Type B pancreatic cell (in vitro differentiated cells): ENCODE measurements around the gene OTOG. TPM values are rescaled to one million over a fixed set of nuclear protein-coding genes. Genes with fewer than 3 reads are reported as not detected.

ENCODE experiments used
- DNase-seq: peaks from one replicate; pipeline ENCODE4 v3.0.0; 2021; ENCODE audit warnings: mixed read lengths; ENCODE audit not compliant: unreplicated experiment; ENCODE audit errors: extremely low spot score
- H3K27ac Mint-ChIP-seq: 2 replicates; pipeline ENCODE4 v1.8.0; 2021; ENCODE audit warnings: mild to moderate bottlenecking, mixed read lengths
- H3K27me3 Mint-ChIP-seq: 2 replicates; pipeline ENCODE4 v1.8.0; 2021; ENCODE audit warnings: mixed read lengths
- H3K36me3 Mint-ChIP-seq: 2 replicates; pipeline ENCODE4 v1.8.0; 2021; ENCODE audit warnings: mixed read lengths
- H3K4me1 Mint-ChIP-seq: one replicate; pipeline ENCODE4 v1.8.0; 2021; ENCODE audit warnings: mixed read lengths; ENCODE audit not compliant: unreplicated experiment
- H3K4me3 Mint-ChIP-seq: 2 replicates; pipeline ENCODE4 v1.8.0; 2021; ENCODE audit warnings: mild to moderate bottlenecking, mixed read lengths
- H3K9me3 Mint-ChIP-seq: 2 replicates; pipeline ENCODE4 v1.8.0; 2021; ENCODE audit warnings: mixed read lengths
- CTCF ChIP-seq: fragments of 200-600 bp; sonication (generic); conservative IDR thresholded peaks from 2 replicates; pipeline ENCODE4 v1.5.0; 2021; ENCODE audit warnings: antibody characterized with exemption, mild to moderate bottlenecking
- total RNA-seq: library from RNA; stranded (reverse); gene quantifications from 2 replicates; pipeline ENCODE4 v1.2.1, GENCODE V29; 2021; ENCODE audit warnings: low replicate concordance

OTOG gene
- total RNA-seq, 1 donor from 2014 or later, result 1.5 TPM

GRCh38 chr11:17603056-17603825 lies 56.2 kb downstream of the OTOG start:
- no peak for TF ChIP-seq CTCF
- Mint-ChIP-seq H3K4me3 (no peak overlapping the region), H3K9me3 (no peaks in the 10 kb centered on the region), H3K27ac (no peak overlapping the region), H3K27me3 (peaks cover 32% of the 10 kb centered on the region), H3K36me3 (no peaks in the 10 kb centered on the region), H3K4me1 (peaks cover 5% of the 10 kb centered on the region)
- DNase-seq, result peak; percentile 34

- H3K4me3 Mint-ChIP-seq, result no peak overlapping the region
- no peaks in the 10 kb centered on the region for H3K36me3 Mint-ChIP-seq
- no peak for TF ChIP-seq CTCF
Measured at GRCh38 chr11:17604201-17604914, 57.3 kb downstream of the OTOG start.

GRCh38 chr11:17604915-17605233 lies 57.8 kb downstream of the OTOG start:
- H3K9me3 Mint-ChIP-seq, result no peaks in the 10 kb centered on the region
- no peak overlapping the region for H3K27ac Mint-ChIP-seq
- peaks cover 5% of the 10 kb centered on the region for H3K4me1 Mint-ChIP-seq
- H3K4me3 Mint-ChIP-seq, result no peak overlapping the region
- H3K27me3 Mint-ChIP-seq, result peaks cover 33% of the 10 kb centered on the region
- no peak for TF ChIP-seq CTCF
- DNase-seq, result no peak
- H3K36me3 Mint-ChIP-seq, result no peaks in the 10 kb centered on the region

More at GRCh38 chr11:17604201-17604914, 57.3 kb downstream of the OTOG start:
- peak; percentile 47 for DNase-seq
- no peak overlapping the region for H3K27ac Mint-ChIP-seq
- H3K9me3 Mint-ChIP-seq, result no peaks in the 10 kb centered on the region
- H3K27me3 Mint-ChIP-seq, result peaks cover 34% of the 10 kb centered on the region
- peaks cover 5% of the 10 kb centered on the region for H3K4me1 Mint-ChIP-seq

GRCh38 chr11:17605651-17606122 lies 58.6 kb downstream of the OTOG start:
- H3K4me1 Mint-ChIP-seq, result peaks cover 5% of the 10 kb centered on the region
- H3K4me3 Mint-ChIP-seq, result no peak overlapping the region
- peaks cover 33% of the 10 kb centered on the region for H3K27me3 Mint-ChIP-seq
- TF ChIP-seq CTCF, result no peak
- DNase-seq, result peak; percentile 60
- H3K9me3 Mint-ChIP-seq, result no peaks in the 10 kb centered on the region
- no peak overlapping the region for H3K27ac Mint-ChIP-seq
- H3K36me3 Mint-ChIP-seq, result no peaks in the 10 kb centered on the region

GRCh38 chr11:17606233-17607082 lies 59.4 kb downstream of the OTOG start:
- Mint-ChIP-seq H3K4me1 (no peaks in the 10 kb centered on the region), H3K36me3 (no peaks in the 10 kb centered on the region), H3K27me3 (peaks cover 30% of the 10 kb centered on the region), H3K4me3 (no peak overlapping the region), H3K27ac (no peak overlapping the region), H3K9me3 (no peaks in the 10 kb centered on the region)
- TF ChIP-seq CTCF, result no peak
- no peak for DNase-seq
